ENCODE results near the gene PM20D2.

PM20D2 gene

DNA sequence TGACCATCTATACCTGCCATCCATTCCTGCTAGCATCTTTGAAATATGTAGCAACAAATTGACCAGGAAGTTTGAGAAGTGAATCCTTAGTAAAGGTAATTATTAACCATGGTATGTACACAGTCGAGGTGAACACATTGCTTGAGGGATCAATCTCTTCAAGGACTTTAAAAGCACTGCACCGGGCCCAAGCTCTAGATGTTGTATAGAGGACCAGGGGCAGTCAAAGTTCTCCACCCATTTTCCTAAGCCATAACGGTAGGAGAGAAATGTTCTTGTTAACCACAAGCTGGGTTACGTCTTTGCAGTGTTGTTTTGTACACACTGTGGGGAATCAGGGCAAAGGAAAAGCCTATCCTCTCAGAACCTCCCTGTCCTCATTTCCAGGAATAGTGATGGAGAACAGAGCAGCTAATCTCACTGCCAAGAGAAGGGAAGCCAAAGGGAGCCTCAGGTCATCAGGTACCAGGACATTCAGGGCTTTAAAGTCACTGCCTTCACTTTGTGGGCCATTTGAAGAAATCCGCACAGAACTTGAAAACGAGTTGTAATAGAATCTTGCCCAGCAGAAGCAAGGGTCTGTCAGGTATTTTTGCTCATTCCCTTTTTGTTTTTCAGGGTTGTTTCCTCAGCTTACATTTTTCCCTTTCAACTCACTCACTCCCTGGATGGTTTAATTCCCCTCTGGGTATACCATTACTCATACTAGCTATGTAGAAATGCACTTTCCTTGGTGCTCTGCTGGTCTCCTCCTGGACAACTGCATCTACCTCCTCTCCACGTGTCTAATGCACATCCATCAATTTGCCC lies 5.3 kb upstream of the PM20D2 start:
- DNase-seq, result no peak

DNA sequence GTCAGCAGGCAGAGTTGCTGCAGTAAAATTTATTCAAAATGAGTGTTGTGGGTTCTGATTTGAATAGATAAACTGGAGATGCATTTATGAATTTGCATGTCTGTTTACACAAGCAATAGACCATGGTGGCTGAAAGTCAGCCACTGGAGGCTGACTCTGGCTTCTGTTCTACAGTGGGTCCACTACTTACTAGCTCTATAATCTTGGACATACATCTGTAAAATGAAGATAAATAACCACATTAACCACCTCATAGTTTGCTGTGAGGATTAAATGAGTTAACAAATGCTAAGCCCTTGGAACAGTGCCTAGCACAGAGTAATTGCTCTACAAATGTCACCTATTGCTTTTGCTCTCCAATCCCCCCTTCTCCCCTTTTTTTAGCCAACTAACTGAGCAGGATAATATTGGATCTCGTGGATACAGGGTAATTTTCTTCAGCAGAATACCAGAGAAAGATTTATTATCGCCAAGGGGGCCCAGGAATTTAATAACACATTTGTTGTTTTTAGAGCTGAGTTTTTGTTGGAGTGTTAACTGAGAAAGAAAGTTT lies 1.4 kb upstream of the PM20D2 start:
- DNase-seq, result no peak
- intact Hi-C loops (cut with DNase I), result no loop called here

More for the DNA sequence above, 5.3 kb upstream of the PM20D2 start:
- intact Hi-C loops (cut with DNase I), result no loop called here

GRCh38 chr6:89145091-89145955 lies 532 bp upstream of the PM20D2 start:
- DNase-seq, result peak in 18 of 42 donors; percentile 3 to 73 (median 34)
- intact Hi-C loops (cut with DNase I), result no loop called here

- DNase-seq, result peak in 24 of 42 donors; percentile 7 to 59 (median 30)
- intact Hi-C loops (cut with DNase I), result no loop called here
Measured at GRCh38 chr6:89146718-89147700, 1.2 kb downstream of the PM20D2 start.

GRCh38 chr6:89148016-89148750 lies 2.3 kb downstream of the PM20D2 start:
- peak; percentile 13 to 77 (median 54) for DNase-seq
- intact Hi-C loops (cut with DNase I), result no loop called here

- intact Hi-C loops (cut with DNase I), result no loop called here
- no peak for DNase-seq
Measured at GRCh38 chr6:89154131-89154530, 8.3 kb downstream of the PM20D2 start.

- intact Hi-C loops (cut with DNase I), result loop anchor here (10.0 kb wide), 1 partner anchor 1906 kb away; no protein-coding TSS in a partner anchor
- DNase-seq, result no peak
Measured at GRCh38 chr6:89160331-89161092, 14.7 kb downstream of the PM20D2 start.

- no peak for DNase-seq
- intact Hi-C loops (cut with DNase I), result loop anchor here (10.0 kb wide), 1 partner anchor 1907 kb away; no protein-coding TSS in a partner anchor
Measured at GRCh38 chr6:89161326-89162046, 15.6 kb downstream of the PM20D2 start.

- DNase-seq, result no peak
- intact Hi-C loops (cut with DNase I), result loop anchor here (10.0 kb wide), 1 partner anchor 1907 kb away; no protein-coding TSS in a partner anchor
Measured at GRCh38 chr6:89162047-89162371, 16.2 kb downstream of the PM20D2 start.

GRCh38 chr6:89172131-89172530 lies 26.3 kb downstream of the PM20D2 start:
- DNase-seq, result no peak
- intact Hi-C loops (cut with DNase I), result no loop called here

GRCh38 chr6:89173634-89174033 lies 27.8 kb downstream of the PM20D2 start:
- no peak for DNase-seq
- intact Hi-C loops (cut with DNase I), result no loop called here

DNA sequence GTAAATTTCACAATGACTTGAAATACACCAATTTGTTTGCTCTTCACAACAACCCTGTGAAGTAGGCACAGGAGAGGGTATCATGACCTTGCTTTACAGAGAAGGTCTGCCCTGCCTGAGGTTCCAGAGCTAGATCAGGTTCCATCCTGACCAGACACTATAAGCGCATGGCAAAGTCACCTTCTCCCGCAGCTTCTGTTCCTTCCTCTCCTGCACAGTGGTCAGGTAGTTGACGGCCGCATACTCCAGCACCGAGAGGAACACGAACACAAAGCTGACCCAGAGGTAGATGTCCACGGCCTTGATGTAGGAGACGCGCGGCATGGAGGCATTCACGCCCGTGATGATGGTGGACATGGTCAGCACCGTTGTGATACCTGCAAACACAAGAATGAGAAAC lies 34.3 kb downstream of the PM20D2 start:
- intact Hi-C loops (cut with DNase I), result no loop called here
- no peak for DNase-seq

GRCh38 chr6:89180971-89181370 lies 35.1 kb downstream of the PM20D2 start:
- intact Hi-C loops (cut with DNase I), result no loop called here
- no peak for DNase-seq

GRCh38 chr6:89183294-89183693 lies 37.4 kb downstream of the PM20D2 start:
- no peak for DNase-seq
- intact Hi-C loops (cut with DNase I), result no loop called here

GRCh38 chr6:89184344-89184743 lies 38.5 kb downstream of the PM20D2 start:
- intact Hi-C loops (cut with DNase I), result no loop called here
- no peak for DNase-seq

- no peak for DNase-seq
- intact Hi-C loops (cut with DNase I), result no loop called here
Measured at GRCh38 chr6:89186762-89187161, 40.9 kb downstream of the PM20D2 start.

DNA sequence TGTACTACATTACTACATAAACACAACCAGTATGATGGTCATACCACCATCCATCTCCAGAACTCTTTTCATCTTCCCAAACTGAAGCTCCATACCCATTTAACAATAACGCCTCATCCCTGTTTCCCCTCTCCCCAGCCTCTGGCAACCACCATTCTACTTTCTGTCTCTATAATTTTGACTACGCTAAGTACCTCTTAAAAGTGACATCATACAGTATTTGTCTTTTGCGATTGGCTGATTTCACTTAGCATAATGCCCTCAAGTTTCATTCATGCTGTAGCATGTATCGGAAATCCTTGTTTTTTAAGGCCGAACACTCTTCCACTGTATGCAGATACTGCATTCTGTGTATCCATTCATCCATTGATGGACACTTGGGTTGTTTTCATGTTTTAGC lies 41.6 kb downstream of the PM20D2 start:
- DNase-seq, result no peak
- intact Hi-C loops (cut with DNase I), result no loop called here
